ENCODE measurements around the gene PPP3CA. TPM values are rescaled to one million over a fixed set of nuclear protein-coding genes. Genes with fewer than 3 reads are reported as not detected.

Gene PPP3CA
- total RNA-seq, 1 experiment from 2014 or later, result 133 TPM

DNA sequence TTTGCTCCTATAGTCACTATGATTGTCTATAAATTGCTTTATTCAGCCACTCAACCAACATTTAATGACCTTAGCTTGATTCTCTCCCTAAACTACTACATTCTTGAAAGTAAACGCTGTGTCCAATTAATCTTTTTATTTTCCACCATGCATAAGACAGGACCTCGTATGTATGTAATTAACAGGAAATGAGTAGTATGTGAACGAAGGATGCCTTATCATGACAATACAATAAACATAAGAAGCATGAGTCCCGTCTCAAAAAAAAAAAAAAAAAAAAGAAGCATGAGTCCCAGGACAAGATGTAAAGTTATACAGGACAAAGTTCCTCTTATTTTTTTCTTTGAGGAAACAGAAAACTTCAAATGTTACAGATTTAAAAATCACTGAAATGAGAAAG lies 92.5 kb downstream of the PPP3CA start:
- no peak overlapping the region for H3K4me2 ChIP-seq (ENCODE audit: low read length)
- H3K9me2 ChIP-seq (ENCODE audit: insufficient read depth), result no peaks in the 10 kb centered on the region
- DNase-seq (ENCODE audit: low read depth, low spot score) (no peak), ATAC-seq (no peak)
- H3K9me3 ChIP-seq (ENCODE audit: control insufficient read depth in 1 of 2, insufficient read depth in 1 of 2, low read depth in 1 of 2, low read length in 2 of 2), result no peaks in the 10 kb centered on the region
- H4K20me1 ChIP-seq (ENCODE audit: insufficient read depth), result no peaks in the 10 kb centered on the region; the same call in 1 of the 2 replicates
- ChIA-PET RAD21 (ENCODE audit: low non-redundant PET in 1 of 2, low total read pairs in 2 of 2, uncharacterized antibody in 2 of 2, unreplicated experiment in 2 of 2) (no interaction called here), CTCF (no interaction called here), POLR2A (no interaction called here)
- H3K9ac ChIP-seq (ENCODE audit: low read length), result no peak overlapping the region
- H3K27me3 ChIP-seq (ENCODE audit: insufficient read depth, low read length), result no peaks in the 10 kb centered on the region
- intact Hi-C loops (cut with micrococcal nuclease), result no loop called here
- no peaks in the 10 kb centered on the region for H3K36me3 ChIP-seq (ENCODE audit: control insufficient read depth in 1 of 2, insufficient read depth in 2 of 2, low read length in 2 of 2)
- H3K79me2 ChIP-seq (ENCODE audit: insufficient read depth, low read length), result peaks cover 97% of the 10 kb centered on the region
- H2AFZ ChIP-seq (ENCODE audit: low read depth, low read length, poor library complexity, severe bottlenecking), result no peak overlapping the region
- no peak overlapping the region for H3K27ac ChIP-seq (ENCODE audit: low read depth, low read length)
- no peak overlapping the region for H3K4me3 ChIP-seq (replicated peaks in 1 of 2; ENCODE audit: low read depth in 1 of 2, low read length in 2 of 2)
- H3K4me1 ChIP-seq (ENCODE audit: control insufficient read depth in 1 of 2, insufficient read depth in 2 of 2, low read length in 2 of 2), result peaks cover 0 to 4% of the 10 kb centered on the region in 2 experiments; a peak in 1 of 4 replicates
- TF ChIP-seq REST (IDR thresholded peaks at IDR 0.05; ENCODE audit: low read depth) (no peak), SIN3A (IDR thresholded peaks at IDR 0.05; ENCODE audit: low read depth) (no peak), JUND (IDR thresholded peaks at IDR 0.05) (no peak), EGR1 (IDR thresholded peaks at IDR 0.05; ENCODE audit: low read depth) (no peak), CEBPB (IDR thresholded peaks at IDR 0.05; ENCODE audit: low read depth) (no peak)
- no TSS peak for BruUV-seq (replicated peaks)

GRCh38 chr4:101253121-101253520 lies 94.2 kb downstream of the PPP3CA start:
- POLR2A ChIA-PET, result interaction anchor here (1.1 kb wide), 1 partner anchor 15 kb away, joined by 3 read pairs; no protein-coding TSS in a partner anchor
- RAD21 ChIA-PET (ENCODE audit: low non-redundant PET in 1 of 2, low total read pairs in 2 of 2, uncharacterized antibody in 2 of 2, unreplicated experiment in 2 of 2), result no interaction called here
- H3K4me3 ChIP-seq (replicated peaks in 1 of 2; ENCODE audit: low read depth in 1 of 2, low read length in 2 of 2), result no peak overlapping the region
- no peak overlapping the region for H3K4me2 ChIP-seq (ENCODE audit: low read length)
- no peak overlapping the region for H3K9ac ChIP-seq (ENCODE audit: low read length)
- ATAC-seq (no peak), DNase-seq (ENCODE audit: low read depth, low spot score) (no peak)
- no peaks in the 10 kb centered on the region for H3K36me3 ChIP-seq (ENCODE audit: control insufficient read depth in 1 of 2, insufficient read depth in 2 of 2, low read length in 2 of 2)
- CTCF ChIA-PET, result no interaction called here
- no peaks in the 10 kb centered on the region for H3K9me2 ChIP-seq (ENCODE audit: insufficient read depth)
- no peak overlapping the region for H2AFZ ChIP-seq (ENCODE audit: low read depth, low read length, poor library complexity, severe bottlenecking)
- H3K27me3 ChIP-seq (ENCODE audit: insufficient read depth, low read length), result no peaks in the 10 kb centered on the region
- no peaks in the 10 kb centered on the region; the same call in 1 of the 2 replicates for H4K20me1 ChIP-seq (ENCODE audit: insufficient read depth)
- peaks cover 0 to 4% of the 10 kb centered on the region in 2 experiments; a peak in 1 of 4 replicates for H3K4me1 ChIP-seq (ENCODE audit: control insufficient read depth in 1 of 2, insufficient read depth in 2 of 2, low read length in 2 of 2)
- H3K27ac ChIP-seq (ENCODE audit: low read depth, low read length), result no peak overlapping the region
- H3K79me2 ChIP-seq (ENCODE audit: insufficient read depth, low read length), result peaks cover 92% of the 10 kb centered on the region
- BruUV-seq (replicated peaks), result no TSS peak
- intact Hi-C loops (cut with micrococcal nuclease), result no loop called here
- H3K9me3 ChIP-seq (ENCODE audit: control insufficient read depth in 1 of 2, insufficient read depth in 1 of 2, low read depth in 1 of 2, low read length in 2 of 2), result no peaks in the 10 kb centered on the region
- TF ChIP-seq POLR2A (IDR thresholded peaks at IDR 0.05; ENCODE audit: borderline replicate concordance, extremely low read depth, insufficient read depth, insufficient read length), result no peak
- TF ChIP-seq SRF (IDR thresholded peaks at IDR 0.05; ENCODE audit: low read depth), result no peak
- no peak for TF ChIP-seq FOSL1 (IDR thresholded peaks at IDR 0.05; ENCODE audit: low read depth)
- TF ChIP-seq CBX3 (IDR thresholded peaks at IDR 0.05; ENCODE audit: low read depth), result no peak
- TF ChIP-seq ZFX (IDR thresholded peaks at IDR 0.05), result no peak
- no peak for TF ChIP-seq RAD21 (IDR thresholded peaks at IDR 0.05; ENCODE audit: low read depth)
- TF ChIP-seq POLR2AphosphoS5 (IDR thresholded peaks at IDR 0.05; ENCODE audit: low read depth, low read length), result no peak
- TF ChIP-seq TCF7L2 (IDR thresholded peaks at IDR 0.05; ENCODE audit: borderline replicate concordance, extremely low read depth, insufficient read depth, insufficient read length), result no peak
- no peak for TF ChIP-seq ELF1 (IDR thresholded peaks at IDR 0.05; ENCODE audit: borderline replicate concordance, low read depth)
- no peak for TF ChIP-seq ATF3 (IDR thresholded peaks at IDR 0.05)
- TF ChIP-seq EGR1 (IDR thresholded peaks at IDR 0.05; ENCODE audit: low read depth), result no peak
- TF ChIP-seq REST (IDR thresholded peaks at IDR 0.05; ENCODE audit: low read depth), result no peak
- no peak for TF ChIP-seq JUND (IDR thresholded peaks at IDR 0.05)
- no peak for TF ChIP-seq CEBPB (IDR thresholded peaks at IDR 0.05; ENCODE audit: low read depth)

Measured in HCT116 (cell line).